Activated T-cell treated with anti-CD3 and anti-CD28 coated beads for 1 hour (primary cell): Measurements from ENCODE around the gene DDX27.

Experiments
- DNase-seq: peaks from one replicate; pipeline ENCODE4 v3.0.0-alpha.2; 2020; ENCODE audit warnings: low read depth

DDX27 gene

DNA sequence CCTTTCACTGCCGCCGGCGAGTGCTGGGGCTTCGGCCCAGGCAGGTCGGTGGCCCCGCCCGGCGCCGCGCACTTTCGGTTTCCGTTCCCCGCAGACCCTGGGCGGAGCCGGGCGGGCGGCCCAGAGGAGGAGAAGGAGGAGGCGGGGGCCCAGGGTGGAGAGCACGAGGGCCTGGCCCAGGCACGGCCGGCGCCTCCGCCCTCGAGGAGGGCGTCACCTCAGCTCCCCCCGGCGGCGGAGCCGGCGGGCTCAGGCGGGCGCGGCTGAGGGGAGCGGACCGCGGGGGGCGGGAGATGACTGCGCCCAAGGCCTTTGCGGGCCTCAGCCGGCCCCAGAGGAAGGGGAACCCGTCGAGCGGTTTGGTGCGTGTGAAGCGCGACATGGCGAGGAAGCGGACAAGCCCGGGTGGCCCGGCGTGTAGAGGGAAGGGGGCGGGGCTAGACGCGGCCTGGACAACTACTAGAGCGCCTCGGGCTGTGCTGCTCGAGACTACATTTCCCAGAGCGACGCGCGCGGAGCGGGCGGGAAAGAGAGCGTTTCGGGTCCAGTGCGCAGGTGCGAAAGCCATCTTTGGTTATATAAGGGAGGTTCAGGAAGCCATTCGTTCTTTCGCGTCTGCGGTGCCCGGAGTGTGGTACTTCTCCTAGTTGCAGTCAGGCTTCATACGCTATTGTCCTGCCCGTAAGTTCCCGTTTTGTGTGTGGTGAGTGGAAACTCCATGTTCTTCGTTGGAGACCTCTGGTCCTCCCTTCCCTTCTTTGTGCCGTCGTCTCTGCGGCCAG lies 59.0 kb downstream of the DDX27 start, which contains the start of gene ZNFX1:
ZNFX1 (minus strand) TSS at position 22 of the 782 bp plus-strand sequence. CDS start 2,218 bp downstream, outside the sequence.
- DNase-seq = peak; percentile 98

DNA sequence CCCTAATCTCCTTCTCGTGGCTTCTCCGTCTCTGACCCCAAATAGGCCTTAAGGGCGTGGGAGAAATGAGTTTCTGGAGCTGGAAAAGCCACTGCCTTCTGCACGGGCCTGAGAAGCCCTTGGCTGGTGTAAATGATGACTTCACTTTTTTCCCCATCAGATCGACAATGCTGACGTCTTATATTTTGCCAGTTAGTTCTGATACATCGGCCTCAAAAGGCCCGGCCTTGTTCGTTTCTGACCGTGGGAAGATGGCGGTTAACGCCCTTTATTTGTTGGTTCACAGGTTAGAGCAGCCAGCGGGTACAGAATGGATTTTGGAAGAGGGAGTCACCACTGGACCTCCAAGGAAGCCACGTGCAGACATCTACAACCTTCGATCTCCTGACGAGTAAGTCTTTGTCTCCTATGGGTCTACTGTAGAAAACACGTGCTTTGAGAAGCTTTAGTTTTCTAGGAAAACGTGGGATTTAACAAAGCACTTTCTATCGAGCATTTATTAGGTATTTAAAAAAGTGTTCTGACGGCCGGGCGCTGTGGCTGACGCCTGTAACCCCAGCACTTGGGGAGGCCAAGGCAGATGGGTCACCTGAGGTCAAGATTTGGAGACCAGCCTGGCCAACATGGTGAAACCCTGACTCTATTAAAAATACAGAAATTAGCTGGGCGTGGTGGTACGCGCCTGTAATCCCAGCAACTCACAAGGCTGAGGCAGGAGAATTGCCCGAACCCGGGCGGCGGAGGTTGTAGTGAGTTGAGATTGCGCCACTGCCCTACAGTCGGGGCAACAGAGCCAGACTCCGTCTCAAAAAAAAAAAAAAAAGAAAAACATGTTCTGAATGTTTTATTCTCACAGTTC lies 59.8 kb downstream of the DDX27 start:
- no peak for DNase-seq

DNA sequence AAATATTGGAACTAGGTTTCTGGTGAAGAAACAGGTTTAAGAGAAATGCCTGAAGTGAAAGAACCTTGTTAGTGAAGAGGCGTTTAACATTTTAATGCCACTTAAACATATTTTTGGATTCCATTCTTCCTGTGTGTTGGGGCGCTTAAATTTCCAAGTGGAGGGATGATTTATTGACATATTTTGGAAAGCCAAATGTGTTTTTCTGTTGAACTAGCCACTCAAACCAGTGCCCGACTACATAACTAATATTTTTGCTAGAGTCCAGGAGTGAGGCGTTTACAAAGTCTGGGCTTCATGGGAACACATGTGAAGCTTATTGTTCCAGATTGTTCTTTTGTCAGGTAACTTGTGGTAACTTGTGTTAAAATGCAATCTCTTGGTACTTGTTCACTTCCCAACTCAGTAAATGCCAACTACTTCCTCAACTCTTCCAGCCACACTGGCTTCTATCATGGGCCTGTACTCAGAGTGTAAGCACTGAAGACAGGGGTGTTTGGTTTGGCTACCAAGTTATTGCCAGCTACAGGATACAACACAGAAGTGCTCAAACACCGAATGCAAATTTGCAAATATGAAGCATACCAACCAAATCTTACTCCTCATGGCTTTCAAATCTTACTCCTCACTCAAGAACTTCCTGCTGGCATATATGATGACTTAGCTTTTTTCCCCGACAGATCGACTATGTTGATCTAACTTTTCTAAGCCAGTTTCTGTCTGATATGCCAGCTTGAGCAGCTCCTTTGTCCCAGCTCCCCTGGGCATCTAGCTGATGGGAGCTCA lies 60.7 kb downstream of the DDX27 start:
- DNase-seq = no peak

DNA sequence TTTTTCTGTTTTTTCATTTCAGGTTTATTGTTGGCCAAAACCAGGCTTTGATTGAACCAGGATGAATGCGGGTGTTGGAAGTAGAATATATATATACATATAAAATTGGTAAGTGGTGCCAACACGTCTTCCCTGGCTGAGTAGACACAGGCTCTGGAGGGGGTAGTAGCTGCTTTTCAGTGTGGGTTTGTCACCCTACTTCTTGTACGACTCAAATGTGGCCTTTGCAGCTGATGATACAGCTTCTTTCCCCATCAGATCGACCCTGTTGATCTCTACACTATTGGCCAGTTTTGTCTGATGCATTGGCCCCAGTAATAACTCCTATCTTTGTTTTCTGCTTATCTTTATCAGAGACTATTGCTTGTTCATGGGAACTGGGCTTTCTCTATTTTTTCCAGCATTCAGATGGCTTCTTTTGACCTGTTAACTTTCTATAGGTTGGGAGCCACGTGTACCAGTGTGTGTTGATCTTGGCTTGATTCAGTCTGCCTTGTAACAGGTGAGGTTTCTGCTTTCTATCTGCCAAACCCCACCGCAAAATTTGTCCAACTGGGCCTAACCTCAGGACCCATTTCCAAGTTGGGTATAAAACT lies 61.3 kb downstream of the DDX27 start:
- no peak for DNase-seq

DNA sequence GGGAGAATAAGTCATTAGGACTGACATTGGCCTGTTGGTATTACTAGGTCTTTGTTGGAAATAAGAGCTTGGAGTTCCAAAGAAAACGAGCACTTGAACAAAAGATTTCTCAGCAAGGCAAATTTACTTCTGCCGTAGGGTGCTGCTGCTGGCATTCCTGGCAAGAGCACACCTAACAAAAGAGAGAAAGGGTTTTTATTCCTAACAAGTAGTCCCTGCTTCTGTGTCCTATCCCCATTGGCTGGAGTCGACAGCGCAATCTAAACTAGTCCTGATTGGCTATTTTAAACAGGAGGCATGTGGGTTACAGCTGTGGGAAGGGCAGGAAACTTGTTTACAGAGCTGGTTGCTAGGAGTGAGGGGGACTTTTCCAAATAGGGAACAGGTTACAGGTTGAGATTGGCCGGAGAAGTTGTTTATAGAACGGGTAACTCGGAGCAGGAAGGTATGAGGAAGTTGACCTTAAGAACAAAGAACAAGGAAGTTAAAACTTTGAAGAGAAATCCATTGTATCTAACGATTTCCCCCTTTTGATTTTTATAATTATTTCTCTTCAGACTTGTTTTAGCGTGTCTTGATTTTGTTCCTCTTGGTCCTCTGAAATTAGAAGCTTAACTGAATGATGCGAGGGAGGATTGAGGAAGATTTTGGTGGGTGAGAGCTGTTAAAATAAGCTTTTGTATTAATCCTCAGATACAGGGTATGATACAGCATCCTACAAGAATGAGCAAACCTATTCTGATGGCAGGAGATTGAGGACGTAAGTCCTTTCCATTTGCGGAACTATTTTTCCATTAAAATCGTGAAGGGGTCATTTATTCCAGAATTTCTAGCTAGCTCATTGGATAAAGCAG lies 62.1 kb downstream of the DDX27 start:
- no peak for DNase-seq

DNA sequence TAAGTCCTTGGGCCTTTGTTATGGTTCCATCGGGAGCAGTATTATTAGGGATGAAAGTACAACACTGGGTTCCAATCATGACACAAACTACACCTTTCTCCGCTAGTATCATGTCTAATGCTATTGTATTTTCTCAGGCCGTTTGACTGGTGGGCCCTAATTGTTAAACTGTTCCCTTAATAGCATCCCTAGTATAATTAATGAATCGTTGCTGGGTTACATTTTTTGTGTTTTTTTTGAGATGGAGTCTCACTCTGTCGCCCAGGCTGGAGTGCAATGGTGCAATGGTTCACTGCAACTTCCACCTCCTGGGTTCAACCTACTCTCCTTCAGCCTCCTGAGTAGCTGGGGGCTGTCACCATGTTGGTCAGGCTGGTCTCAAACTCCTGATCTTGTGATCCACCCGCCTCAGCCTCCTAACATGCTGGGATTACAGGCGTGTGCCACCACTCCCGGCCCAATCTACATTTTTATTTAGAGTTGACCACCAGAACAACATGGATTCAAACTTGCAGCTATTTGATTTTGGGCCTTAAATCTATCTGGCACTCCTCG lies 62.8 kb downstream of the DDX27 start:
- DNase-seq = no peak

DNA sequence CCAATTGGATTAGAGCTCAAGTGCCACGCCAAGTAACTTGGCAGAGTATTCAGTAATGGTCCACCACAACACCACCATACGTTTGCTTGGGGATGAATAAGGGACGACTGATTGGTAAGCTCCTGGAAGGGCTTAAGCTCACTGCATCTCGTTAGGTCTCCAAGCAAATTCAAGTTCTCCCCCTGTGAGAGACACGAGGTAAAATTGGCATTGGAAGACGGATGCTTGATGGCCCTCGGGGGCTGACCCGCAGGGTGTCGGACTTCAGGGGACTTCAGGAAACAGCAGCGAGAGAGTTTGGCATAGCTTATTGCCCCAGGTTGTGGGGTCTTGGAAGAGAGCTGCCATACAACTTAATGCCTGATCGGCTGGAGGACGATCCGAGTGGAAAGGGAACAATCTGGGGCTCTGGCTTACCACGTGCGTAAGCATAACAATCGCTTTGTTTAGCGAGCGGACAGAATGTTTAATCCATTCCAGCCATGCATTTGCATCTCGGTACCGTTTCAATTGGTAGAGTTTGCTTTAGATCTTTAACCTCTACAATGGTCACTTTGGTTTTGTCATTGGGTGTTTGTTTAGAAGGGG lies 63.5 kb downstream of the DDX27 start:
- DNase-seq = no peak

DNA sequence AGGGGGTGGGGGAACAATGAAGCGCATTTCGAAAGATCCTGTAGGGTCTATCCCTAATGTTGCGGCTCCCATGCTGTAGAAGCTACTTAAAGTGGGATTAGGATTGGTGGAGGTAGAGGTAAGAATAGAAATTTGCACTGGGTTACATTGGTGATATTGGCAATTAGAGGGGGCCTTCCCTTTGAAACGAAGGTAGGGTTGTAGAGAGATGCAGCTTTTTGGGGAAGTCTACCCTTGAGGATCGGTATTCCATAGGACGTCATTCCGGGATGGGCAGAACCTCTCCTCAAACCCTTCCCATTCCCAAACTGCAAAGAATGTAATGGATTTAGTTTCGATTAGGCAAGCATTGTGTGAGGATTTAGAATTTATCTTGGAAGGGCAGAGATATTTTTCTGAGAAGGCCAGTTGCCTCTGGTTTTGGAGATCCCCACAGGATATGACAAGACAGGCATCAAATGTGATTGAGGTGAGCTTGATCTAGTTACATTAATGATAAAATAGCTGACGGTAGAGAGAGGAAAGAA lies 64.0 kb downstream of the DDX27 start:
- no peak for DNase-seq

DNA sequence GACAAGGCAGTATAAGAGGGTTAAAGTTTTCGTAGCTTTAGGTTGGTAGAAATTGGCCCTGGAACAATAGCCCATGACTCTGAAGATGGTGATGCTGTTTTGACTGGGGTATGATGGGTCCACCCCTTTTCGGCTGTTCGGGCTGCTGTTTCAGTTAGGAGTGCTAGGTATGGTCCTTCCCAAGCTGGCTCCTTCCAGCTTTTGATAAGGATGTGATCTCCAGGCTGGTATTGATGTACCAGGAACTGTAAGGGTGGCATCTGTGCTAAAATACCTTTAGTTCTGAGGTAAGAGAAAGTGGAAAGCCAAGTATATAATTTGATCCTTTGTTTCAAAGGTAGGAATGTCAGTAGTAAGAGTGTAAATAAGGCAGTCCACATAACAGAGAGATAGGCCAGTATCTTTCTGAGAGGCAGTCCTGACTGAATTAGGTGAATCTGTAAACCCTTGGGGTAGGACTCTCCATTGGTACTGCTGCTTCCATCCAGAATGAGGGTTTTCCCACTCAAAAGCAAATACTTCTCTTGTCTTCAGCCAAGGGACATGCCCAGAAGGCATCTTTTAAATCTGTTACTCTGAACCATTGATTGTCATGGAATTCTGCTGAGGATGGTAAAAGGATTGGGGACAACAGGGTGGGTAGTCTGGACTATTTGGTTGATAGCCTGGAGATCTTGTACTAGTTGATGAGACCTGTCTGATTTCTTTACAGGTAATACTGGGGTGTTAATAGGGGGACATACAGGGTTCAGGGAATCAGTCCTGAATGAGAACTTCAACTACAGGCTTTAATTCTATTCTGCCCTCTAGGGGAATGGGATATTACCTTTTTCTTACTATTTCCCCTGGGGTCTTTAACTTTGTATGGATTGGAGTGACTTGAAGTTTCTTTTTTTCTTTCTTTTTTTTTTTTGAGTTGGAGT lies 64.7 kb downstream of the DDX27 start:
- no peak for DNase-seq

DNA sequence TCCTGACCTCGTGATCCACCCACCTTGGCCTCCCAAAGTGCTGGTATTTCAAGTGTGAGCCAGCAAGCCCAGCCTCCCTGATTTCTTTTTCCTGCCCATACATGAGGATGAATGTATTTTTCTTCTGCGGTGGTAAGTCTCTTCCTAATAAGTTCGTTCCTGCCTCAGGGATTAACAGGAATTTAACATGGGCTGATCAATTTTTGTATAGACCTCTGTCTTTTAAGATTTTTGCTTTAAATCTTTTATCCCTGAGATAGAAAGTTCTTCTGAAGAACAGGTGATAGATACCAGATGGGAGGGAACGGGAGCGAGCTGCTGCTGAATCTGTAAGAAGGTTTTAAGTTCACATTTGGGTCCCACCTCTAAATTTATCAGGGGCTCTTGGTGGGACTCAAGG lies 65.6 kb downstream of the DDX27 start:
- DNase-seq = no peak

DNA sequence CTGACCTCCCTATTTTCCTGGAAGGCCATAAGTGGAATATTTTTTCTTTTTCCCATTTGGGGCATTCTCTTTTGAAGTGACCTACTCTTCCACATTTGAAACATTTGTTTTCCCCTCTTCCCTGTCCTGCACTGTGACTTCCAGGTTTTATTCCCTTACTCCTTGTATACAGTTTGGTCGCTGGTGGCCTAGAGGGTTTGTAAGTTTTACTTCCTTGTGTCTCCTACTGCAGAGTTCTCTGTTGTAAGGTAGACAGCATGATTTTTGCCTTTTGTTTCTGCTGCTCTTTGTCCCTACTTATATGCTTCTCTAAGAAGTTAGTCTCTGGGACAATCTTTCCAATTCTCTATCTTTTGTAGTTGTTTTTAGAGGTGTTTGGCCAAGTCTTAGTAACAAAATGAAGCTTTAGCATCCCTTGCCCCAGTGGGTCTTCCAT lies 66.0 kb downstream of the DDX27 start:
- no peak for DNase-seq

DNA sequence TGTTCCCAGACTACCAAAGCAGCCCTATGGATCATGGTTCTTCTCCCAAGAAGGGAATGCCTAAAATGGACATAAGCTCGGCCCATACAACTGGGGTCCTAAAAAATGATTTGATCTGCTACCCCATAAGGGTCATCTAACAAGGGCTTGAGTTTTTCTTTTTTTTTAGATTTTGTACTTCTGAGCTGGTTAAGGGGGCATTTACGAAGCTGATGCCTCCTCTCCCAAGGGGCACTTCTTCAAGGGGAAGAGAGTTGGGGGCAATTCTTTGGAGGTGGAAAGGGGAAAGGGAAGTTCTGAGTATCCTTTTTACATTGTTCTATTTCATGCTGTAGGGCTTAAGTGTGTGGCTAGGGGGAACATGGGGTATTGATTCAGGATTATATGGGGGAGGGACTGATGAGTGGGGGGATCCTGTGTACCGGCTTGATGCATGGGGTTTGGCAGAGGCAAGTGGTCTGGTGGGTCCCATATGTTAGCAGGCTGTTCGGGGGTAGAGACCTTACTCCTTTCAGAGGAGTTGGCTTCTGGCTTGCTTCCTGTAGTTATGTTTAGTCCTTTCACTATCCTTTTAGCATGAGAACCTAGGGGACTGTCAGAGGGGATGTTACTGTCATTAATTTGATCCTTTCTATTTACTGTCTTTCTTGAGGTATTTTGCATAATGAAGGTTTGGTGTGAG lies 66.7 kb downstream of the DDX27 start:
- DNase-seq = no peak

DNA sequence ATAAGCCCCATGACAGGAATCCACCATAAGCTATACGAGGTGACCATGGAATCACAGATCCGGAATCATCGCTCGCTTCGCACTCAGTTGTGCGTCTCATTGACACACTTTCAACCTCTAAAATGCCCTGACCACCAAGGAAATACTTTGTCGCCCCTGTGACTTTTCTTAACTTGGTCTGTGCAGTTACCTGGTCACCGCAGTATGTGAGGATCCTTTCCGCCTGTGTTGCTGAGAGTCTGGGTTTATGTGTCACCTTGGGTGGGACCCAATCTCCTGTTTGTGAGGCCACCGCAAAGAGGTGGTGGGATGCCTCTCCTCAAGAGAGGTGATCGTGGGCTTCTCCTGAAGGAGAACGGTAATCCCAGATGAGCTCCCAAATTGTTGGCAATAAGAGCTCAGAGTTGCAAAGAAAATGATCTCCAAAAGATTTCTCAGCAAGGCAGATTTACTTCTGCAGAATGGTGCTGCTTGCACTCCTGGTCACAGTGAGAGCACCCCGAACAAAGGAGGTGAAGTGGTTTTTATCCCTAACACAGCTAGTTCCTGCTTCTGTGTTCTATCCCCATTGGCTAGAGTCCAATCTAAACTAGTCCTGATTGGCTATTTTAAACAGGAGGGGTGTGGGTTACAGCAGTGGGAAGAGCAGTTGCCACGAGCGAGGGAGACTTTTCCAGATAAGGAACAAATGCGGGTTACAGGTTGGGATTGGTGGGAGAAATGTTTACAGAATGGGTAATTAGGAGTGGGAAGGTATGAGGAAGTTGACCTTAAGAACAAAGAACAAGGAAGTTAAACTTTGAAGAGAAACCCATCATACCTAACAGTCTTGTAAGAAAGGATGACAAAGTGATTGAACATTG lies 67.7 kb downstream of the DDX27 start:
- no peak for DNase-seq

DNA sequence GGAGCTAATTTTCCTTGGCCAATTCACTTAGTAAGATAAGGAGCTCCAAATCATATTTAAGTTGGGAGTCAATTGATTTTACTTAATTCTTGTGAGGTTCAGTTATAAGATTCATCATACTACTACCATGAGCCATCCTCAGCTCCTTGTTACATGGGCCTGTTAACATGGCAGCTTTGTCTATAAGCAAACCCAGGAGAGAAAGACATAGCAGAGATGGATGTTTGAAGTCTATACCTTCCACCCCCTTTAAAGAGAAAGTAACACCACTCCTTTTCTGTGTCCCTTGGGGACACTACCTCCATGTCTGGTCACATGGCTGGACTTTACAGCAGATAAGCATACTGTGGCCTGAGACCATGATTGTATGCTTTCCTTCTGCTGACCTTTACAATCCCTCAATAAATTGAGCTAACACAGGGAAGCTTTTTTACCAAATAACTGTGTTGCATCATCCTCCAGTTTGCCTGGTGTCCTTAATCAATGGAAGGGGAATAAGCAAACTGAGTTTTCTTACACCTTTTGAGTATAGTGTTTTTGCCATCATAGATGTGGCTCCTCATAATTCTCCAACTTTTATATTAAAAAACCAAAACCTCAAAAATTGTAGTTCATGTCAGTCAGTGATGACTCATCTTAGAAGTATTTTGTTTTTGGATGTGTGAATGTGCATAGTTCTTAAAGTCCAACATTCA lies 68.5 kb downstream of the DDX27 start:
- DNase-seq = no peak

DNA sequence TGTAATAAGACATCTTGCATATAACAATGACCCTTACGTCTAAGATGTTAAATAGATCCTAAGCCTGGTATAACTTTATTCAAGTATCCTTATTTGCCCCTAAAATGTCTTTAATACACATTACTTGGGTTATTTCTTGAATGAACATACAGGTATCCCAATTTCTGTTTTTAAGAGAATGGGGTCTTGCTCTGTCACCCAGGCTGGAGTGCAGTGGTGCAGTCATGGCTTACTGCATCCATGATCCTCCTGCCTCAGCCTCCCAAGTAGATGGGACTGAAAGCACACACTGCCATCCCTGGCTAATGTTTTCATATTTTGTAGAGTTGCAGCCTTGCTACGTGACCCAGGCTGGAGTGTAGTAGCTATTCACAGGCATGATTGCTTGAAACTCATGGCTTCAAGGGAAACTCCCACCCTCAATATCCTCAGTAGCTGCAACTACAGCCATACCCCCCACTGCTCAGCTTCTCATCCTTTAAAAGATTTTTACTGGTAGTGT lies 69.1 kb downstream of the DDX27 start:
- no peak for DNase-seq
